Endothelial cell of umbilical vein (primary cell): Measurements from ENCODE around the gene AOC1. TPM values are rescaled to one million over a fixed set of nuclear protein-coding genes. Genes with fewer than 3 reads are reported as not detected.

Experiments
- BruUV-seq: library from RNA; stranded (reverse); fragments of 400-500 nt; replicated peaks from 2 replicates; lab custom pipeline; 2021; lab: Mats Ljungman, UMichigan
- CTCF ChIA-PET: fragments of 300-600, 350-600 bp; sonication (Branson Sonifier 250); formaldehyde crosslinking; loops from one replicate; lab custom pipeline; 2021; ENCODE audit warnings: antibody characterized with exemption, inconsistent platforms; lab: Charles Lee
- POLR2A ChIA-PET: fragments of 300-600, 350-600 bp; sonication (Branson Sonifier 250); formaldehyde crosslinking; loops from one replicate; lab custom pipeline; 2021; ENCODE audit warnings: antibody characterized with exemption, inconsistent platforms; lab: Charles Lee
- DNase-seq: peaks from one replicate; pipeline ENCODE4 v3.0.0-alpha.2; 2011; ENCODE audit warnings: low read depth, low spot score
- FAIRE-seq: peaks from 2 replicates; lab custom pipeline; 2011; peaks lifted over from hg19 to GRCh38; lab: Jason Lieb, UNC
- H2AFZ ChIP-seq: 2 replicates; pipeline ENCODE4 v1.6.0; 2012; ENCODE audit warnings: low read depth, low read length, control low read depth, inconsistent platforms
- H3K27ac ChIP-seq: 2 replicates; pipeline ENCODE4 v1.5.1; 2011; ENCODE audit warnings: low read depth, mild to moderate bottlenecking, control low read depth, low read length, moderate library complexity; ENCODE audit not compliant: insufficient read depth
- H3K27me3 ChIP-seq, 2 experiments: 2 replicates each; pipeline versions ENCODE4 v1.6.0 to v1.6.1; 2011; ENCODE audit warnings: low read length in 2 of 2, mixed read lengths in 1 of 2; ENCODE audit not compliant: control insufficient read depth in 2 of 2, insufficient read depth in 2 of 2
- H3K36me3 ChIP-seq, 2 experiments: 2 replicates in 1 of 2; 3 replicates in 1 of 2; pipeline ENCODE4 v1.5.1; 2011; ENCODE audit warnings: low read length in 2 of 2, mild to moderate bottlenecking in 1 of 2, moderate library complexity in 1 of 2; ENCODE audit not compliant: control insufficient read depth in 2 of 2, insufficient read depth in 2 of 2; ENCODE audit errors: extremely low read depth in 1 of 2
- H3K4me1 ChIP-seq: 3 replicates; pipeline ENCODE4 v1.5.1; 2011; ENCODE audit warnings: mild to moderate bottlenecking, low read length; ENCODE audit not compliant: control insufficient read depth, insufficient read depth; ENCODE audit errors: extremely low read depth
- H3K4me2 ChIP-seq: 2 replicates; pipeline ENCODE4 v1.6.1; 2011; ENCODE audit warnings: low read length, control low read depth, mixed read lengths; ENCODE audit not compliant: insufficient read depth
- H3K4me3 ChIP-seq, 3 experiments: fragments of 200-600 bp in 1 of 3; sonication (generic), shearing (Covaris generic) in 1 of 3; replicated peaks in 1 of 3; 2 replicates each; pipeline ENCODE4 v1.5.1; 2011 to 2016; ENCODE audit warnings: control low read depth in 3 of 3, low read length in 3 of 3, mild to moderate bottlenecking in 2 of 3, inconsistent platforms in 1 of 3, low read depth in 1 of 3, moderate library complexity in 1 of 3; ENCODE audit not compliant: insufficient read depth in 1 of 3
- H3K79me2 ChIP-seq: 2 replicates; pipeline ENCODE4 v1.6.0; 2012; ENCODE audit warnings: low read length, inconsistent platforms; ENCODE audit not compliant: control insufficient read depth, insufficient read depth
- H3K9ac ChIP-seq: replicated peaks from 2 replicates; pipeline ENCODE3; 2011; ENCODE audit warnings: low read length, control low read depth; ENCODE audit not compliant: insufficient read depth; ENCODE audit errors: extremely low read depth
- H3K9me1 ChIP-seq: replicated peaks from 3 replicates; pipeline ENCODE4 v1.6.0; 2011; ENCODE audit warnings: mild to moderate bottlenecking, low read length; ENCODE audit not compliant: control insufficient read depth, insufficient read depth; ENCODE audit errors: extremely low read depth
- H3K9me3 ChIP-seq: replicated peaks from 2 replicates; pipeline ENCODE4 v1.5.1; 2012; ENCODE audit warnings: low read length, inconsistent platforms; ENCODE audit not compliant: control insufficient read depth, insufficient read depth
- H4K20me1 ChIP-seq: replicated peaks from 2 replicates; pipeline ENCODE3; 2011; ENCODE audit warnings: mild to moderate bottlenecking, low read length; ENCODE audit not compliant: control insufficient read depth, insufficient read depth; ENCODE audit errors: extremely low read depth
- CTCF ChIP-seq, 2 donors: IDR thresholded peaks; 1 replicate in 1 of 2; 2 replicates in 1 of 2; pipeline ENCODE4 v1.5.1; 2011; ENCODE audit warnings: low read length in 2 of 2, mild to moderate bottlenecking in 2 of 2, moderate library complexity in 2 of 2, control low read depth in 1 of 2, inconsistent platforms in 1 of 2, low read depth in 1 of 2; ENCODE audit not compliant: insufficient read depth in 1 of 2; ENCODE audit errors: extremely low read depth in 1 of 2
- EZH2 ChIP-seq: IDR thresholded peaks from 2 replicates; pipeline ENCODE4 v1.6.1; 2012; ENCODE audit warnings: borderline replicate concordance, low read depth, mild to moderate bottlenecking, moderate library complexity, low read length, inconsistent platforms; ENCODE audit not compliant: severe bottlenecking
- FOS ChIP-seq: IDR thresholded peaks from 2 replicates; pipeline ENCODE4 v1.6.1; 2011; ENCODE audit warnings: mild to moderate bottlenecking, low read length, moderate library complexity, borderline replicate concordance; ENCODE audit not compliant: insufficient read depth
- GATA2 ChIP-seq: IDR thresholded peaks from 2 replicates; pipeline ENCODE4 v1.7.0; 2011; ENCODE audit warnings: low read depth, mild to moderate bottlenecking, moderate library complexity, mixed read lengths, low read length; ENCODE audit not compliant: insufficient read length, insufficient read depth
- JUN ChIP-seq: IDR thresholded peaks from 2 replicates; pipeline ENCODE4 v1.6.1; 2011; ENCODE audit warnings: borderline replicate concordance, low read depth; ENCODE audit not compliant: insufficient read length, insufficient read depth
- MAX ChIP-seq: IDR thresholded peaks from 2 replicates; pipeline ENCODE4 v1.6.1; 2011; ENCODE audit not compliant: insufficient read depth, insufficient read length
- MYC ChIP-seq: IDR thresholded peaks from one replicate; pipeline ENCODE4 v1.6.1; 2011; ENCODE audit warnings: mild to moderate bottlenecking, low read depth, low read length
- POLR2A ChIP-seq: IDR thresholded peaks from 2 replicates; pipeline ENCODE4 v1.6.1; 2012; ENCODE audit warnings: low read depth, mild to moderate bottlenecking, control low read depth, low read length
- POLR2AphosphoS5 ChIP-seq: IDR thresholded peaks from 2 replicates; pipeline ENCODE4 v1.6.1; 2012; ENCODE audit warnings: low read depth, mild to moderate bottlenecking, control low read depth, low read length, moderate library complexity; ENCODE audit not compliant: insufficient read depth
- dilution Hi-C: fragments of 300-500 bp; cut with MboI; formaldehyde crosslinking; loops from one replicate; pipeline ENCODE4 v1.15.0; 2019; ENCODE audit warnings: low sequenced_read_pairs; ENCODE audit not compliant: extremely low pct_ligation_motif_present
- intact Hi-C: fragments of 100-400 bp; cut with micrococcal nuclease; formaldehyde crosslinking; loops from one replicate; pipeline ENCODE4 v1.10.0; 2022
- polyA plus RNA-seq, 4 experiments: library from polyadenylated mRNA; depleted of rRNA in 3 of 4; stranded (reverse) in 3 of 4; unstranded in 1 of 4; fragments of >200 nt; gene quantifications; 2 replicates each; pipeline versions ENCODE4 v1.2.1 to v1.2.3, GENCODE V29; 2011 to 2012; ENCODE audit warnings: missing spikeins in 1 of 4
- total RNA-seq: library from RNA; stranded (reverse); gene quantifications from 2 replicates; pipeline ENCODE4 v1.2.3, GENCODE V29; 2021

The AOC1 gene
- total and polyA plus RNA-seq, 2 donors (not counting 3 experiments of a cell fraction or from before 2014, with no cell fraction given): not detected

GRCh38 chr7:150860978-150861295 is 8.6 kb downstream of the AOC1 start:
- no peak overlapping the region for H3K4me2 ChIP-seq
- H2AFZ ChIP-seq: no peak overlapping the region
- H3K36me3 ChIP-seq: no peaks in the 10 kb centered on the region
- dilution Hi-C loops (no loop called here), intact Hi-C loops (no loop called here)
- no peak overlapping the region for H3K27ac ChIP-seq
- H3K9ac ChIP-seq: no peak overlapping the region
- CTCF ChIA-PET: interaction anchor here (3.1 kb wide), 1 partner anchor 16 kb away, joined by 10 read pairs; no protein-coding TSS in a partner anchor
- H3K4me1 ChIP-seq: no peaks in the 10 kb centered on the region
- no peaks in the 10 kb centered on the region for H3K9me1 ChIP-seq
- no peaks in the 10 kb centered on the region for H4K20me1 ChIP-seq
- DNase-seq: no peak
- no peak for FAIRE-seq
- no peaks in the 10 kb centered on the region for H3K9me3 ChIP-seq
- TF ChIP-seq POLR2A (no peak), POLR2AphosphoS5 (no peak), MYC (no peak), EZH2 (no peak), CTCF (IDR thresholded peaks at IDR 0.05; ENCODE audit: extremely low read depth in 1 of 2, insufficient read depth in 1 of 2, low read depth in 1 of 2, low read length in 2 of 2) (no peak), FOS (no peak), MAX (no peak), GATA2 (no peak), JUN (no peak)
- no peaks in the 10 kb centered on the region for H3K79me2 ChIP-seq
- BruUV-seq: no TSS peak
- POLR2A ChIA-PET: no interaction called here
- no peak overlapping the region for H3K4me3 ChIP-seq
- no peaks in the 10 kb centered on the region for H3K27me3 ChIP-seq
